NCI-H1105 (cell line): Measurements from ENCODE around the gene TP63.

ENCODE experiments used
- DNase-seq: peaks from one replicate; lab custom pipeline; 2025; lab: John Stamatoyannopoulos, UW

TP63 gene

DNA sequence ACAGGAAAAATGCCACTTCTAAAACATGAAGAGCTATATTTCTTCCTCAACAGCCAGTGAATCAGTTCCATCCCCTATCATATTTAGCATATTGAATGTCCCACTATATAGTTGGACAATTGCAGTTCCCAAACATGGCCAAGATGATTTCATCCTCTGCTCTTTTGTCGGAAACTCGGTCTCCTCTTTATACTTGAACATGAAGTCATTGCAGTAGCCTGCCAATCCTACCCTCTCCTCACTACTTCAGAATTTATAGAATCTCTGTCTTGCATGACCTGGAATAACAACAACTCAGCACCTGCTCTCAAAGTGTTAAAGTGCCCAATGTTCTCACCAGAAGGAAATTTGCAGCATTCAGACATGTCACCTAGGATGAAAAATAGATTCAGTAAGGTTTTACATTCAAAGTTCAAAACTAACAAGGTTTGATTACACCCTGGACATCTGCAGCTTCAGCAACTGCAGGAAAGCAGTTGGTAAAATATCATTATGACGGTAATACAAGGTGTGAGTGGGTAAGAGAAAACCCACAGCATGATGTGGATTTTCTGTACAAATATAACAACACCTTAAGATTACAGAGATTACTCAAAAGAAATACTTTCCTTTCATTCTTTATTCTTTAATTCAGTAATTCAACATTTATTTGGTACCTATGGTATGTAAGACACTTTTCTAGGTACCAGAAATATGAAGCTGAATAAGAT is 52.5 kb downstream of the TP63 start:
- no peak for DNase-seq

DNA sequence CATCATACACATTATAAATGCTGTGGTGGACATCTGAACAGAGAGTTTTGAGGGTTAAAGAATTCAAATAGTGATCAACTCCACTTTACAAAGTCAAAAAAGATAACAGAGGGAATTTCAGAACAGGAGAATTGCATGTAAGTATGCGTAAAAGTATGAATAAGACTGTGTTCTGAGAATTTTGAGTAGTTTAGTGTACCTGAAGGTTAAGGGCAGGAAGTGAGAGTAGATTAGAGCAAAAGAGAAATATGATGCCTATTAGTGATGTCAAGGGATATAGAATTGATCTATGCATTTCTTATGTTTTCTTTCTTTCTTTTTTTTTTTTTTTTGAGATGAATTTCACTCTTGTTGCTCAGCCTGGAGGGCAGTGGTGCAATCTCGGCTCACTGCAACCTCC is 53.1 kb downstream of the TP63 start:
- DNase-seq, result no peak

GRCh38 chr3:189685291-189685690 is 54.1 kb downstream of the TP63 start:
- DNase-seq, result no peak

DNA sequence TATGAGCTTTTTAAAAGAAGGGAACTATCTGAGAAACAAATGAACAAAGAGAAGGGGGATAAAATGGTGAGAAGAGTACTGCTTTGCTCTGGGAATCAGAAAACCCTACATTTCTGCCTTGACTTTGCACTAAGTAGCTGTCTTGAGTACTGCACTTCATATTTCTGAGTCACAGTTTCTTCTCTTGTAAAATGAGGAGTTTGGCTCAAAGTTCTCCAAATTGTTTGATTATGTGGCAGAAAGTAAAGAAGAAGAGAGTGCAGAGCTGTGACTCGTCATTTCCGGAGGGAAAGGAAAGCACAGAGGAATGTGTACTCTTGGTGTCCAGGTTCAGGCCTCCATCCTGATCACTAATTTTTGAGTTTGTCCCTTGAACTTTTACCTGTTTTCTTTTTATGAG is 54.7 kb downstream of the TP63 start:
- no peak for DNase-seq

DNA sequence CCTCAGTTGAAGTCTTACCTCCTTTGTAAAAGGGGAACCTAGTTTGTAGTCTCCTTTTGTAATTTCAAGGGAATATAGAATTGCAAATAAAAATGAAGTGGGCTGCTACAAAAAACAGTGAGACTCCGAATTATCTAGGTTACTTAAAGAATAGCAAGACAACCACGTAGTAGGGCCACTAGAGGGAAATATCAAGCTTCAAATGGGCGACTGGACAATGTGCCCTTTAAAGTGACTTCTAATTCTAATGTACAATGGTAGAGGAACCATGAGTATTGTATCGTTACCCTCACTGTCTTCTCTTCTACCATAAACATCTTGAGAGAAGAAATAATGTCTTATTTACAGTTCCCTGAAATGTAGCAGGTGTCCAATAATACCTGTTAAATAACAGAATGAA is 56.3 kb downstream of the TP63 start:
- DNase-seq, result no peak

DNA sequence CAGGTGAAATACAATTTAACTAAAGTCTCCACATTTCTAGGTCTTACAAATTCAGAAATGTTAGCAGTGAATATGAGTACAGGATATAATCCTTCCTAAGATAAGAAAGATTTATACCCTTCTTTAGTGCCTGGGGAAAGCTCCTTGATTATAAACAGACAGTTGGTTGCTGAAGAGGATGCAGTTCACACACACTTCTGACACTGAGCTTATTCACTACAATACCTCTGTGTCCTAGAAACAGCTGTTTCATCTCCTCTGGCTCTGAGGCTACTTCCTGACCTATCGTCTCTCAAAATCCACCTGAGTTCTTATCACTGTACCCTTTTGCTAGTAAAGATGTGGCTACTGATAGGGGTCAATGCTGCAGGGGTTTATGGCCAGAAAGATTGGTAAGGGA is 57.1 kb downstream of the TP63 start:
- no peak for DNase-seq

DNA sequence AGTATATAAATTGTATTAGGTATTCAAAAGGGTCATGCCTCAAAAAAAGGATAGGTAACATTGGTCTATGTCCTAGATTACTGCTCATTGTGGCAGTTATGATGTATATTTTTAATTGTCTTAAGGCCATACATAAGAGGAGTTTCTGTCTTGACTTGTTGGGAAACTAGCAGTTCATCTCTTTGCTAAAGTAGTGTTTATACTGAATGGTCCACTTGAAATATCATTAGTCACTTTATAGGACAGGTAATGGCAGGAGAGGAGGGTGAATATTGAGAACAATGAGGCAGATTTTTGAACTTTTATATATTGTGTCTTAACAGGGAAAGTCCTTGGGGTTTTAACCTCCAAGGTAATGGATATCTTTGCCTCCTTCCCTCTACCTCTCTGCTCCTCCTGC is 58.4 kb downstream of the TP63 start:
- no peak for DNase-seq

DNA sequence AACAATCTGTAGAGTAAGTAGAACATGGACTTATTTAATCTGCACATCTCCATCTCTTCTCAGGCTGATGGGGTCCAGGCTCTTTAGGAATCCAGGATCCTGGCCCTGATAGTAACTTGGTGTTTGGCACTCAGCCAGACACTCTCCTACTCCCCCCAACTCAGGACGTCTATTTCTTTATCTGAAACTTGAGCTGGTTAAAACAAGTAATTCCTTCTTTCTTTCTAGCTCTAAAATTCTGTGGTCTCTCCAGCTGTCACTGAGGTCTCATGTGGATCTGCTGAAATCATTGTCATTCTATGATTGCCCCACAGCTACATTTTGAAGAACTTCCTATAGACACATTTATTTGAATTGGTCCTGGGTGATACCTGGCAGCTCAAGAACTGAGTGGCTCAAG is 59.0 kb downstream of the TP63 start:
- no peak for DNase-seq

DNA sequence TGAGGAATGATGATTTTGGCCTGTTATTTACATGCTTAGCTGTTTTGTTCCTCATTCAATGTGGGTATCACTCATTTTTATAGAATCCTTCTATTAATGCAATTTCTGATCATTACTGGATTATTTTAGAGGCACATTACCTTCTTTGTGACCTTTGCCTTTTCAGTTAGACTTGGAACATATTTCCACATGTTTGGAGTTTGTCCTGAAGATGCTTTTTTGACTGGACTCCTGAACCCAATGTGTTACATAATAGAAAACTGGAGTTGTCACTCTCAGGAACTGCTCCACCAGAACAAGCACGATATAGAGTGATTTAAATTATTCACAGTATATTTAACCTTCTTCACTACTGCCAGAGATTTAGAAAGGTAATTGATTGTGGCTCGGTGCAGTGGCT is 59.5 kb downstream of the TP63 start:
- DNase-seq, result no peak

DNA sequence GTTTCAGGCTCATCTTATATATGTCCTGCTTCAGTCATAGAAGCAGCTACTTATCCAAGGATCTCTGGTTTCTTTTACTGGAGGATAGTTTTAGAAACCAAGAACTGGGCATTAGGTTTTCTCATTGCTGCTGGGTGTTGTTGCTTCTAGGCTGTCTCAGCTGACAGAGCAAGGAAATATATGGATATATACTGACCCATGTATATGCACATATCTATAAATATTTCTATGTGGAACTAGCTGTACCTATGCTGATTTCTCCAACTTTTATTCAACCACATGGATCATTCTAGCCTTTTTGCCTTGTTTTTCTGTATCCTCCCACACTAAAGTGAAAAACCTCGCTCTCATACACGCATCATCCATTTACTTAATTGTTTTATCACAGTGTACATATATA is 64.2 kb downstream of the TP63 start:
- DNase-seq, result no peak

- DNase-seq, result no peak
These were observed 67.6 kb downstream of the TP63 start for GRCh38 chr3:189698811-189699210.

GRCh38 chr3:189699885-189700284 is 68.7 kb downstream of the TP63 start:
- no peak for DNase-seq

GRCh38 chr3:189702066-189702646 is 71.0 kb downstream of the TP63 start:
- no peak for DNase-seq

- no peak for DNase-seq
These were observed 72.7 kb downstream of the TP63 start for GRCh38 chr3:189703865-189704264.

DNA sequence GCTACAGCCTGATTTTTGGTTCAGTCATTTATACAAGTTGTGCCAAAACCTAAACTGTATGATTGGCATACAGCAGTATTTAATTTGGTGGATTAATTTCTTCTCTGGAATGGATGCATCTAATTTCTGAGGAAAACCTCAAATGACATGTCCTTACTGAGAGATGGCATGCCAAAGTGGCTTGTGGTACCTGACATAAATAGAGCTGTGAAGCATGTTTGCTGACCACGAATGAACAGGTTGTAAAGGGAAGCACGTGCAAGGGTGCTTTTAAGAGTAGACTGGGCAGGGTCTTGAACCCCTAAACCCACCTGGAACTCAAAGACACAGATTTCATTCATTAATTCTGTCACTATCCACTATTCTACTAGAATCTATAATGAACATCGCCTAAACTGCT is 77.2 kb downstream of the TP63 start:
- DNase-seq, result no peak

DNA sequence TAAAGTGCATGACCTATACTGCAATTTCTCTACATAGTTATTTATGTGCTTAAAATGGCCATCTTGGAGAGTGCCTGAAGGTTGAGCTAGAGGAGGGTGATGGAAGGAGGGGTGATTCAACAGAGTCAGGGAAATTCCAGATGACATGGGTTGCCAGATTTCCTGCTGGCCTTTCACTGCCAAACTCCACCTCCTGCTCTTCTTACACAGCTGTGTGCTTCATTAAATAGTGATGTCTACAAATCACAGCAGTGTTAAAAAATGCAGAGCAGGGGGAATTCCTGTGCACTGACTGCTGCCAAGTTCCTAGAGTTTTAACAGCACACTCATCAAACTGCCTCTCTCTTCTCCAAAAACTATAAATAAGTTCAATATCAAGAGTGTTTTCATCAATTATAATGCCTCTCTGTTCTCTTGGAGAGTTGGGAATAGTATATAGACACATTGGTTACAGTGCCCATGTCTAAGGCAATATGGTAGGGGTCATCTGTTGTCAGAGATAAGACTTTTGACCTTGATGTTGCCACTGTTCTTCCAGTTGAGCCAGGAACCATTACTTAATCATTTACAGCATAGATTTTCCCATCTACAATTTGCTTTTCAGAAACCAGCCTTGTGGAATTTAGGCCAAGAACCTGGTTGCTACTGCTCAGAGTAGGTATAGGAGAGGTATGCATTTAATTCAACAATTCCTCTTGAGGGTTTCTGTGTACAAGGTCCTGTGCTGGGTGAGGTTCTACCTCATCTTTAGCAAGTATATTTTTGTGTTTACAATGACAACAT is 79.6 kb downstream of the TP63 start:
- no peak for DNase-seq

DNA sequence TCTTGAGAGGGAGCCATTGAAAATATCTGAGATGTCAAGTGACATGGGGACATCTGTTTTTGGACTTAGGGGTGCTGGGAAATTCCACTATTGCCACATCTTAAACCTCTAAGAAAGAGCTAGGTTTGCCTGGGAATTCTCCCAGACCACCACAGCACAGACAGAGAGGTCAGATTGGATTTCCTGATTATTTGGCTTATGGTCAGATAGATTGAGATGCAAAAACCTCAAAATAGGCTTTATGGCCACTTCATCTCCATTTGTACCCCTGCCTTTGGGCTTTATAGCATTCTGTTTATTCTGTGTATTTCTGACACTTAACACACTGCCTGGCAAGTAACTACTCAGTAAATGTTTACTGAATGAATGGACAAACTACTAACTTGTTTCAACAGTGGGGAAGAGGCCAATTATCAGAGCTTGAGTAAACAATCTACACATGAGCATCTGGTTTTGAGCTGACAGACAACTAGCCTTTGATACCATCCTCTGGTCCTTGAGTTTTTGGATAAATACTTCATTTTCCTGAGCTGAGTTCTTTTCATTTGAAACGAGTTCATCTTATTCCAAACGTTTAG is 81.8 kb downstream of the TP63 start:
- DNase-seq, result peak; percentile 95

GRCh38 chr3:189714991-189715961 is 84.1 kb downstream of the TP63 start:
- no peak for DNase-seq

DNA sequence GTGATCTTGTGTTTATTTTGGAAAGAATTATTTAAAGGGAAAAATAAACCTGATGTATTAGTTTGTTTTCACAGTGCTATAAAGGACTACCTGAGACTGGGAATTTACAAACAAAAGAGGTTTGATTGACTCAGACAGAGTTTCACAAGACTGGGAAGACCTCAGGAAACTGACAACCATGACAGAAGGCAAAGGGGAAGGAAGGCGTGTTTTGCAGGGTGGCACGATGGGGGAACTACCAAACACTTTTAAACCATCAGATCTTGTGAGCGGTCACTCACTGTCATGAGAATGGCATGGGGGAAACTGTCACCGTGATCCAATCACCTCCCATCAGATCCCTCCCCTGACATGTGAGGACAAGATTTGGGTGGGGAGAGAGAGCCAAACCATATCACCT is 87.0 kb downstream of the TP63 start:
- no peak for DNase-seq

GRCh38 chr3:189720736-189721417 is 89.7 kb downstream of the TP63 start:
- DNase-seq, result no peak
